Ureter (tissue), 1 donor: ENCODE results near the gene MPEG1. TPM values are rescaled to one million over a fixed set of nuclear protein-coding genes. Genes with fewer than 3 reads are reported as not detected.

Experiments used
- DNase-seq: peaks from one replicate; pipeline ENCODE4 v3.0.0-alpha.2; 2020; ENCODE audit warnings: low spot score
- total RNA-seq: library from RNA; stranded (reverse); gene quantifications from one replicate; pipeline ENCODE4 v1.2.4, GENCODE V29; 2023
- donor health status: DM: yes; HTN: yes; CAD: no.

The MPEG1 gene
- total RNA-seq, 1 donor from 2014 or later, result 9.4 TPM

DNA sequence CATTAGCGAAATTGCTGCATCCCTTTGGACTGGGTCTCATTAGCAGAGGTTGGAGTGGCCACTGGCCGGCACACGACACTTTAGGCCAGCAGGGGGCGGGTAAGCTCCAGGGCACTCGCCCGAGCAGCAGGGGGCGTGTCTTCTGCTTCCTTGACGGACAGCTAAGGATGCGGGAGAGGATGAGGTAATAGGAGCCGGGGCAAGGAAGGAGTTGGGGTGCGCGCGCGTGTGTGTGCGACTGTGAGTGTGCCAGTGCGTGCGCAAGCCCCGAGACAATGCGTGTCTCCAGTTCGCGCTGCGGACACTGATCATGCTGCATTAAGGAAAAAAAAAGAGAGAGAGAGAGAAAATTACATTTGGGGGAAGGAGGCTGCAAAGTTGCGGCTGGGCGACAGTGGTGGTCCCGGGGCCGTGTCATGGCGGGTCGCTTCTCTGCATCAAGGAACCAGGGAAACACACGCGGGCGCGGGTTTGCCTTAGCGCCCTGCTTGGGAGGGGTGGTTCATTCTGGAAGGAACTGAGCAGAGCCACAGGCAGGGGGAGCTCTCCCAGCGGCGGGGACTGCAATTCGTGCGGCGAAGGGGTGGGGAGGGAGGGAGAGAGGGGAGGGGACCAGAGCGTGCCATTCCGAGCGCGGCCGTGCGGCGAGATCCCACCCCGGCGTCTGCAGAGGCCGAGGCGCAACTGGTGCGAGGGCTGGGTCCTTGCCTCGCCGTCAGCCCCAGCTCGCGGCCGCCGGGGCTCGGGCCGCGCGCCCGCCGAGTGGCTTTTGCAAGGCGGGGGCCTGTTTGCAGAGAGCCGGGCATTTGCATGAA, 41.0 kb downstream of the MPEG1 start, which contains the start of gene DTX4:
Gene DTX4, plus strand, starts transcription at position 625 of the 815 bp plus-strand sequence. CDS start 464 bp downstream, outside the sequence.
- peak; percentile 95 for DNase-seq

DNA sequence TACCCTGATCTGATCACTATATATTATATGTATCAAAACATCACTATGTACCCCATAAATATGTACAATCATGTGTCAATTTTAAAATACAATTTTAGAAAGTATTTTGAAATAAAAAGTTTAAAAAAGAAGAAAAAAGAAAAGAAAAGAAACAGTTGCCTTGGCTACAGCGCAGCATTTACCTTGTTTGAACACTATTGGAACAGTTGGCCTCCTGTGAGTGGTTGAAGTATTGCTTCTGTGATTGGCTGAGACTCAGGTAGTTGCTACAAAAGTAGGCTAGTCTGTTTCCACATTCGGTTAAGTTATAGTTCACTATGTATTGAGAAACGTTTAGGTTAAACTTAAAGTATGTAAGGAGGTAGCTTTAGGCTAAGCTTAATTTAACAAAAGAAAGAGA, 48.7 kb downstream of the MPEG1 start:
- no peak for DNase-seq

Other genes with a start within 250 kb of the MPEG1 start
- gene GLYATL1B, start 126.6 kb downstream of the MPEG1 start, total RNA-seq, result not detected
- gene FAM111B, start 105.7 kb downstream of the MPEG1 start, total RNA-seq, result 1.0 TPM
- 42.8 TPM for gene FAM111A, start 70.1 kb downstream of the MPEG1 start, total RNA-seq
- gene DTX4, start 40.8 kb downstream of the MPEG1 start, total RNA-seq, result 126 TPM
- not detected for gene OR5AN1, start 146.0 kb upstream of the MPEG1 start, total RNA-seq
- gene OR5A2, start 213.5 kb upstream of the MPEG1 start, total RNA-seq, result not detected
- gene OR5A1, start 223.5 kb upstream of the MPEG1 start, total RNA-seq, result not detected
- not detected for gene OR4D6, start 244.0 kb upstream of the MPEG1 start, total RNA-seq